CD4-positive, alpha-beta T cell treated with Interleukin-6 for 4 hours (primary cell): ENCODE results near the gene NKAP.
"Not testable (repeated sequence)": the region's sequence is repeated elsewhere in the genome, so short reads cannot be mapped to it uniquely, and the experiment has no call there.

Experiments used
- DNase-seq: peaks from one replicate; pipeline ENCODE4 v3.0.0-alpha.2; 2020; ENCODE audit warnings: mixed read lengths

Gene NKAP

GRCh38 chrX:119935215-119935874, 8.2 kb downstream of the NKAP start:
- no peak for DNase-seq

- not testable (repeated sequence) for DNase-seq
Measured at GRCh38 chrX:119922391-119922790, 21.2 kb downstream of the NKAP start.

GRCh38 chrX:119919835-119920585, 23.5 kb downstream of the NKAP start:
- no peak for DNase-seq

- no peak for DNase-seq
Measured at GRCh38 chrX:119917877-119918276, 25.7 kb downstream of the NKAP start.

- DNase-seq = no peak
Measured at GRCh38 chrX:119916310-119916709, 27.2 kb downstream of the NKAP start.

GRCh38 chrX:119900976-119901375, 42.6 kb downstream of the NKAP start:
- no peak for DNase-seq

GRCh38 chrX:119899125-119899524, 44.4 kb downstream of the NKAP start:
- no peak for DNase-seq

- DNase-seq = no peak
Measured at GRCh38 chrX:119895843-119896326, 47.7 kb downstream of the NKAP start, which contains the start of gene AKAP14. Gene AKAP14, plus strand, starts transcription at chrX:119895893. Its CDS starts 7,331 bp downstream, at chrX:119903224.

- not testable (repeated sequence) for DNase-seq
Measured at GRCh38 chrX:119891961-119892692, 51.4 kb downstream of the NKAP start.

- not testable (repeated sequence) for DNase-seq
Measured at GRCh38 chrX:119890626-119891025, 52.9 kb downstream of the NKAP start.

GRCh38 chrX:119887721-119888425, 55.7 kb downstream of the NKAP start:
- DNase-seq = peak; percentile 72

GRCh38 chrX:119885554-119886428, 57.8 kb downstream of the NKAP start:
- DNase-seq = peak; percentile 5

- DNase-seq = peak; percentile 32
Measured at GRCh38 chrX:119880552-119881437, 62.8 kb downstream of the NKAP start.

GRCh38 chrX:119880076-119880475, 63.5 kb downstream of the NKAP start:
- peak; percentile 6 for DNase-seq

GRCh38 chrX:119878740-119879139, 64.8 kb downstream of the NKAP start:
- no peak for DNase-seq

- peak; percentile 84 for DNase-seq
Measured at GRCh38 chrX:119871599-119872395, 71.8 kb downstream of the NKAP start, which contains the start of the genes NDUFA1 and RNF113A. Gene NDUFA1, plus strand, starts transcription at chrX:119871832. Its CDS starts 80 bp downstream, at chrX:119871912. Gene RNF113A, minus strand, starts transcription at chrX:119871733. Its CDS starts 120 bp downstream, at chrX:119871613.

- DNase-seq = no peak
Measured at GRCh38 chrX:119871245-119871598, 72.3 kb downstream of the NKAP start.
